HepG2 (cell line): ENCODE results near the gene GALR2. TPM values are rescaled to one million over a fixed set of nuclear protein-coding genes. Genes with fewer than 3 reads are reported as not detected.
A peak's percentile ranks its signal among the peaks of the same experiment; 100 is the strongest.

ENCODE experiments used
- AHR ChIP-seq: IDR thresholded peaks from 2 replicates; pipeline ENCODE4 v1.6.1; 2018; ENCODE audit warnings: missing genetic modification reagents, missing compliant biosample characterization
- BCL6 ChIP-seq: IDR thresholded peaks from 2 replicates; pipeline ENCODE4 v1.6.1; 2016; ENCODE audit warnings: missing genetic modification reagents, missing compliant biosample characterization
- CCDC6 ChIP-seq: sonication (generic); formaldehyde crosslinking; IDR thresholded peaks from 2 replicates; pipeline ENCODE4 v1.8.1; 2022; ENCODE audit warnings: mild to moderate bottlenecking, missing genetic modification reagents, moderate library complexity
- HMGXB4 ChIP-seq, 2 experiments: sonication (generic) in 1 of 2; formaldehyde crosslinking in 1 of 2; IDR thresholded peaks; 2 replicates each; pipeline versions ENCODE4 v1.4.0 to v1.6.1; 2018 to 2020; ENCODE audit warnings: missing genetic modification reagents in 2 of 2, borderline replicate concordance in 1 of 2, low read depth in 1 of 2, mild to moderate bottlenecking in 1 of 2, missing biosample characterization in 1 of 2
- IRF9 ChIP-seq: sonication (generic); formaldehyde crosslinking; IDR thresholded peaks from 2 replicates; pipeline ENCODE4 v1.8.0; 2022; ENCODE audit warnings: missing genetic modification reagents, mild to moderate bottlenecking, borderline replicate concordance
- MLX ChIP-seq: IDR thresholded peaks from 2 replicates; pipeline ENCODE4 v1.6.1; 2016
- NR2F2 ChIP-seq: IDR thresholded peaks from 2 replicates; pipeline ENCODE4 v1.6.1; 2012; ENCODE audit warnings: low read depth, inconsistent platforms, borderline replicate concordance
- PBX3 ChIP-seq: sonication (generic); formaldehyde crosslinking; IDR thresholded peaks from 2 replicates; pipeline ENCODE4 v1.8.1; 2023; ENCODE audit warnings: missing genetic modification reagents, inconsistent platforms, borderline replicate concordance
- USF2 ChIP-seq, 2 experiments: sonication (generic) in 1 of 2; formaldehyde crosslinking in 1 of 2; IDR thresholded peaks; 2 replicates each; pipeline versions ENCODE4 v1.5.1 to v1.6.1; 2011 to 2020; ENCODE audit warnings: borderline replicate concordance in 1 of 2, low read depth in 1 of 2, low read length in 1 of 2, mild to moderate bottlenecking in 1 of 2, missing genetic modification reagents in 1 of 2, moderate library complexity in 1 of 2
- YEATS2 ChIP-seq: sonication (generic); formaldehyde crosslinking; IDR thresholded peaks from 2 replicates; pipeline ENCODE4 v1.4.0; 2020; ENCODE audit warnings: missing genetic modification reagents, borderline replicate concordance
- ZNF460 ChIP-seq: sonication (generic); formaldehyde crosslinking; IDR thresholded peaks from 2 replicates; pipeline ENCODE4 v1.5.1; 2020; ENCODE audit warnings: missing genetic modification reagents, mild to moderate bottlenecking, borderline replicate concordance
- ZNF687 ChIP-seq: sonication (generic); formaldehyde crosslinking; IDR thresholded peaks from 2 replicates; pipeline ENCODE4 v1.5.1; 2020; ENCODE audit warnings: mild to moderate bottlenecking, missing genetic modification reagents, moderate library complexity
- polyA plus RNA-seq, 8 experiments: library from polyadenylated mRNA; depleted of rRNA in 3 of 8; stranded (reverse) in 7 of 8; unstranded in 1 of 8; fragments of >200 nt; fragmentation: Illumina TruSeq in 4 of 8; extraction: Trizol in 4 of 8; gene quantifications; 2 replicates each; pipeline versions ENCODE4 v1.2.1 to v1.2.3, GENCODE V29; 2011 to 2016; ENCODE audit warnings: low read depth in 4 of 8, missing spikeins in 1 of 8, mixed read lengths in 1 of 8; ENCODE audit not compliant: insufficient read depth in 1 of 8
- total RNA-seq, 5 experiments: library from RNA; depleted of rRNA; stranded (reverse); fragments of >200 nt; fragmentation: Illumina TruSeq; extraction: Trizol; gene quantifications; 2 replicates each; pipeline ENCODE4 v1.2.3, GENCODE V29; 2016; ENCODE audit warnings: low read depth in 1 of 5

The GALR2 gene
- total and polyA plus RNA-seq, 2 of the 13 experiments (the other 11 are each of a cell fraction or from before 2014, with no cell fraction given): 0.48 to 0.58 TPM

GRCh38 chr17:76032073-76032779, 42.4 kb upstream of the GALR2 start (continued):
- TF ChIP-seq IRF9: no peak; the same call in 1 of the 2 replicates
- TF ChIP-seq HMGXB4 (CRISPR knock-in tag; IDR thresholded peaks at IDR 0.05; ENCODE audit: borderline replicate concordance in 1 of 2, low read depth in 1 of 2): peak in 1 of 2 experiments; percentile 71; a peak in 1 of 4 replicates
- TF ChIP-seq ZNF460 (CRISPR knock-in tag): no peak
- peak; percentile 51; the same call in 1 of the 2 replicates for TF ChIP-seq AHR (CRISPR knock-in tag)
- no peak for TF ChIP-seq CCDC6 (CRISPR knock-in tag)
- peak; percentile 68 for TF ChIP-seq YEATS2 (CRISPR knock-in tag)
- no peak for TF ChIP-seq USF2 (IDR thresholded peaks at IDR 0.05; ENCODE audit: low read depth, low read length)
- no peak for TF ChIP-seq USF2 (CRISPR knock-in tag; IDR thresholded peaks at IDR 0.05; ENCODE audit: borderline replicate concordance)
- TF ChIP-seq MLX (CRISPR knock-in tag): no peak; the same call in 1 of the 2 replicates
- 0 out of 2 replicates have a peak, but pooled peaks have one; percentile 72 for TF ChIP-seq PBX3 (CRISPR knock-in tag)
- no peak for TF ChIP-seq NR2F2
- TF ChIP-seq BCL6 (CRISPR knock-in tag): peak; percentile 29; the same call in 1 of the 2 replicates
- TF ChIP-seq ZNF687 (CRISPR knock-in tag): peak; percentile 95
